ENCODE results near the gene DEGS2. TPM values are rescaled to one million over a fixed set of nuclear protein-coding genes. Genes with fewer than 3 reads are reported as not detected.
"Not testable (repeated sequence)": the region's sequence is repeated elsewhere in the genome, so short reads cannot be mapped to it uniquely, and the experiment has no call there.

DEGS2 gene
- 10 to 100 TPM in 2 of 3 donors, 1 to 10 TPM in 1; 1.1 to 12.0 (median 10.2) TPM for total RNA-seq

DNA sequence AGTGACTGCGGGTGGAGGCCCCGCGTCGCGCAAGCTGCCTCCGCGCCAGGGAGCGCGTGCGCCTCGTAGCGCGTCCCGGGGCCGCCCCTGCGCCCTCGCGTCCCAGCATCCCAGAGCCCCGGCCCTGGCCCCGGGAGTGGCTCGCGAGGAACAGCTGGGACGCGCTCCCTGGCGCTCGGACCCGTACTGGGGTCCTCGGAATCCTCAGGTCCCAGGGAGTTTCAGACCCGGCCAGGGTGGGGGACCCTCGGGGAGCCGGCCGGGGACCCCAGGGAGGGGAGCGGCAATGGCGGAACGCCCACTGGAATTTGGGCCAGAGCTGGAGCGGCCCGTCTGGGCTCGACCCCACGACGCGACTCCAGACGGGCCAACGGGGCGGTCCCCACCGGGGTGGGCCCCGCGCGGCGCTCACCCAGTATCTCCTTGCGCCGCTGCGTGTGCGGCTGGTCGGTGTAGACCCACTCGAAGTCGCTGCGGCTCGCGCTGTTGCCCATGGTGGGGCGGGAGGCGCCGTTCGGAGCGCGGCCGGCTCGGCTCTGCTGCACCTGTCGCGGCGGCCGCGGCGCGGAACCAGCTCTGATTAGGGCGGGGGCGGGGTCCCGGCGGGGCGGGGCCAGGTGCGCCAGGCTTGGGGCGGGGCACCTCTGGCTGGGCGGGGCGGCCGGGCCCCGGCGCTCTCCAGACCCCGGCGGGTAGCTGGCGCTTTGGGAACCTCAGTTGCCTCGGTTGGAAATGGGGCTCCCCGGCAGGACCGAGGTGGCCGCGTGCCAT lies at the start of gene DEGS2:
TSS of gene DEGS2 (minus strand) at position 552 of the 771 bp plus-strand sequence. CDS start at position 494, 58 bp downstream.
- Histone ChIP-seq H3K27me3 (peaks cover 0 to 3% of the 10 kb centered on the region in 2 donors), H3K9me3 (peaks cover 0 to 7% of the 10 kb centered on the region in 2 donors), H3K4me1 (peaks cover 0 to 9% of the 10 kb centered on the region in 2 donors), H3K36me3 (no peaks in the 10 kb centered on the region), H3K27ac (peak within 1 kb of the TSS; percentile 6 to 50), H3K4me3 (peak within 1 kb of the TSS; percentile 22 to 72 (median 62))
- intact Hi-C loops (cut with DNase I; ENCODE audit: low total_unique reads): no loop called here
- TF ChIP-seq, protein P1, sequence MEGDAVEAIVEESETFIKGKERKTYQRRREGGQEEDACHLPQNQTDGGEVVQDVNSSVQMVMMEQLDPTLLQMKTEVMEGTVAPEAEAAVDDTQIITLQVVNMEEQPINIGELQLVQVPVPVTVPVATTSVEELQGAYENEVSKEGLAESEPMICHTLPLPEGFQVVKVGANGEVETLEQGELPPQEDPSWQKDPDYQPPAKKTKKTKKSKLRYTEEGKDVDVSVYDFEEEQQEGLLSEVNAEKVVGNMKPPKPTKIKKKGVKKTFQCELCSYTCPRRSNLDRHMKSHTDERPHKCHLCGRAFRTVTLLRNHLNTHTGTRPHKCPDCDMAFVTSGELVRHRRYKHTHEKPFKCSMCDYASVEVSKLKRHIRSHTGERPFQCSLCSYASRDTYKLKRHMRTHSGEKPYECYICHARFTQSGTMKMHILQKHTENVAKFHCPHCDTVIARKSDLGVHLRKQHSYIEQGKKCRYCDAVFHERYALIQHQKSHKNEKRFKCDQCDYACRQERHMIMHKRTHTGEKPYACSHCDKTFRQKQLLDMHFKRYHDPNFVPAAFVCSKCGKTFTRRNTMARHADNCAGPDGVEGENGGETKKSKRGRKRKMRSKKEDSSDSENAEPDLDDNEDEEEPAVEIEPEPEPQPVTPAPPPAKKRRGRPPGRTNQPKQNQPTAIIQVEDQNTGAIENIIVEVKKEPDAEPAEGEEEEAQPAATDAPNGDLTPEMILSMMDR (IDR thresholded peaks at IDR 0.05): no peak
- TF ChIP-seq POLR2AphosphoS5 (IDR thresholded peaks at IDR 0.05) (no peak), POLR2A (IDR thresholded peaks at IDR 0.05) (no peak)
- DNase-seq (ENCODE audit: low spot score in 2 of 2): no peak

GRCh38 chr14:100208136-100208535 lies 48.7 kb upstream of the DEGS2 start:
- H3K27me3 ChIP-seq; H3K27ac ChIP-seq; intact Hi-C loops (cut with DNase I; ENCODE audit: low total_unique reads); H3K4me3 ChIP-seq; H3K9me3 ChIP-seq; H3K36me3 ChIP-seq; DNase-seq (ENCODE audit: low spot score in 2 of 2); H3K4me1 ChIP-seq: not testable (repeated sequence)

DNA sequence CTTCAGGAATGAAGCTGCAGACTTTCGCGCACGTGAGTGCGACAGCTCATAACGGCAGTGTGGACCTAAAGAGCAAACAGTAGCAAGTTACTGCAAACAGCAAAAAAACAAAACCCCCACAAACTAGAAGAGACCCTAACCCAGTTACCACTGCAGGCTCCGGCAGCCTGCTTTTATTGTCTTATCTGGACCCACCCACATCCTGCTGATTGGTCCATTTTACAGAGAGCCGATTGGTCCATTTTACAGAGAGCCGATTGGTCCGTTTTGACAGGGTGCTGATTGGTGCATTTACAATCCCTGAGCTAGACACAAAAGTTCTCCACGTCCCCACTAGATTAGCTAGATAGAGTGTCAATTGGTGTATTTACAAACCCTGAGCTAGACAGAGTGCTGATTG lies 48.1 kb upstream of the DEGS2 start:
- intact Hi-C loops (cut with DNase I; ENCODE audit: low total_unique reads): not testable (repeated sequence)

DNA sequence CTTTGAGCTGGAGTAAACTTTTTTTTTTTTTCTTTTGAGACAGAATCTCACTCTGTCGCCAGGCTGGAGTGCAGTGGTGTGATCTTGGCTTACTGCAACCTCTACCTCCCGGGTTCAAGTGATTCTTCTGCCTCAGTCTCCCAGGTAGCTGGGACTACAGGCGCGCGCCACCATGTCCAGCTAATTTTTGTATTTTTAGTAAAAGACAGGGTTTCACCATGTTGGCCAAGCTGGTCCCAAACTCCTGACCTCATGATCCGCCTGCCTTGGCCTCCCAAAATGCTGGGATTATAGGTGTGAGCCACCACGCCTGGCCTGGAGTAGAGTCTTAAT lies 45.4 kb upstream of the DEGS2 start:
- H3K4me3 ChIP-seq; H3K4me1 ChIP-seq; H3K27me3 ChIP-seq; intact Hi-C loops (cut with DNase I; ENCODE audit: low total_unique reads); H3K9me3 ChIP-seq; DNase-seq (ENCODE audit: low spot score in 2 of 2); H3K36me3 ChIP-seq: not testable (repeated sequence)
- H3K27ac ChIP-seq: peak overlapping the region in 1 of 2 donors; percentile 45

More for the DNA sequence above, 48.1 kb upstream of the DEGS2 start:
- H3K4me3 ChIP-seq; H3K4me1 ChIP-seq; H3K27ac ChIP-seq; DNase-seq (ENCODE audit: low spot score in 2 of 2); H3K27me3 ChIP-seq; H3K9me3 ChIP-seq; H3K36me3 ChIP-seq: not testable (repeated sequence)

- H3K4me3 ChIP-seq: no peak overlapping the region
- no peaks in the 10 kb centered on the region for H3K4me1 ChIP-seq
- no peaks in the 10 kb centered on the region for H3K9me3 ChIP-seq
- no peaks in the 10 kb centered on the region for H3K27me3 ChIP-seq
- H3K36me3 ChIP-seq: no peaks in the 10 kb centered on the region
- no peak for TF ChIP-seq POLR2AphosphoS5 (IDR thresholded peaks at IDR 0.05)
- TF ChIP-seq, protein P1 (IDR thresholded peaks at IDR 0.05): no peak
- TF ChIP-seq POLR2A (IDR thresholded peaks at IDR 0.05): no peak
- H3K27ac ChIP-seq: peak overlapping the region; percentile 14 to 45
- no peak for DNase-seq (ENCODE audit: low spot score in 2 of 2)
- intact Hi-C loops (cut with DNase I; ENCODE audit: low total_unique reads): no loop called here
Measured at GRCh38 chr14:100203962-100204834, 44.8 kb upstream of the DEGS2 start.

- Histone ChIP-seq H3K4me1 (no peaks in the 10 kb centered on the region), H3K36me3 (no peaks in the 10 kb centered on the region), H3K27me3 (no peaks in the 10 kb centered on the region), H3K27ac (no peak overlapping the region), H3K4me3 (no peak overlapping the region), H3K9me3 (no peaks in the 10 kb centered on the region)
- no peak for DNase-seq (ENCODE audit: low spot score in 2 of 2)
- TF ChIP-seq POLR2A (IDR thresholded peaks at IDR 0.05) (no peak), POLR2AphosphoS5 (IDR thresholded peaks at IDR 0.05) (no peak)
- TF ChIP-seq, protein P1 (IDR thresholded peaks at IDR 0.05): no peak
- intact Hi-C loops (cut with DNase I; ENCODE audit: low total_unique reads): no loop called here
Measured at GRCh38 chr14:100203146-100203545, 43.7 kb upstream of the DEGS2 start.
